IPS-18c (cell line): ENCODE results near the gene STAT4.

Experiments used
- H3K4me3 ChIP-seq: 2 replicates; pipeline ENCODE4 v1.7.0; 2013; ENCODE audit warnings: low read depth, mild to moderate bottlenecking, low read length, moderate library complexity; ENCODE audit not compliant: insufficient read depth
- H3K9me3 ChIP-seq: one replicate; pipeline ENCODE4 v1.6.1; 2013; ENCODE audit warnings: mild to moderate bottlenecking, low read length, moderate library complexity; ENCODE audit not compliant: control insufficient read depth, insufficient read depth

STAT4 gene

DNA sequence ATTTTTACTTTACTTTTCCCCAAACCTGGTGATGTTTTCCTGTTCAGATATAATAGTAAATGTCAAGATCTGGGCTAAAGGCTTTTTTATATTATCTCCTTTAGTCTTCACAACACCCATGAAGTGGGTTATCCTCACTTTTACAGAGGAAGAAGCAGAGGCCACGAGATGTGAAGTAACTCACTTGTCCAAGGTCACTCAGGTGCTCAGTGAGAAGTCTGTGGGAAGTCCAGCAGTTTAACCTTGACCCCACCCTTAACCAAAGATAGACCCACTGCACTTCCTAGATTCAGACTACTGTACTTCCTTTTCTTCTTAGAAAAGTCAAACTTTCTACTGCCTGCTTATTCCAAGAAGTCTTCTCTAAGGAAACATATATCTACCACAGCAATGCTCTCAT is 80.5 kb downstream of the STAT4 start:
- Histone ChIP-seq H3K4me3 (no peak overlapping the region), H3K9me3 (no peaks in the 10 kb centered on the region)

DNA sequence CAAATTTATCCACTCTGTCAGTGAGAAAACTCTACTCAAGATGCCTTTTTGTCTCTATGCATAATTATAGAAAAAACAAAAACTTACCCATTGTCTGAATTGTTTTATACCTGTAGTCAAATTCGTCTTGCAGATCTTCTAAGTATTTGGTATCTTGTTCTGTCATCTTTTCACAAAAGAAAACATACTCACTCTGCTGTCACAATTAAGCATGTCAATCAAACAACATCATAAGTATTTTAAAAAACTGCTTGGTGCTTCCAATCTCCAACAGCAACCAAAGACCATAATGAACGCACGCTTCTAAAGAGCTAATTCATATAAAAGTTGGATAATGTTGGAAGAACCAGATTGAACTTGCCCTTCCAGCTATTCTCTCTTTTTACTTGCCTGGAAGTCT is 81.2 kb downstream of the STAT4 start:
- no peaks in the 10 kb centered on the region for H3K9me3 ChIP-seq
- H3K4me3 ChIP-seq, result no peak overlapping the region

GRCh38 chr2:191066919-191067233 is 83.9 kb downstream of the STAT4 start:
- H3K9me3 ChIP-seq, result no peaks in the 10 kb centered on the region

DNA sequence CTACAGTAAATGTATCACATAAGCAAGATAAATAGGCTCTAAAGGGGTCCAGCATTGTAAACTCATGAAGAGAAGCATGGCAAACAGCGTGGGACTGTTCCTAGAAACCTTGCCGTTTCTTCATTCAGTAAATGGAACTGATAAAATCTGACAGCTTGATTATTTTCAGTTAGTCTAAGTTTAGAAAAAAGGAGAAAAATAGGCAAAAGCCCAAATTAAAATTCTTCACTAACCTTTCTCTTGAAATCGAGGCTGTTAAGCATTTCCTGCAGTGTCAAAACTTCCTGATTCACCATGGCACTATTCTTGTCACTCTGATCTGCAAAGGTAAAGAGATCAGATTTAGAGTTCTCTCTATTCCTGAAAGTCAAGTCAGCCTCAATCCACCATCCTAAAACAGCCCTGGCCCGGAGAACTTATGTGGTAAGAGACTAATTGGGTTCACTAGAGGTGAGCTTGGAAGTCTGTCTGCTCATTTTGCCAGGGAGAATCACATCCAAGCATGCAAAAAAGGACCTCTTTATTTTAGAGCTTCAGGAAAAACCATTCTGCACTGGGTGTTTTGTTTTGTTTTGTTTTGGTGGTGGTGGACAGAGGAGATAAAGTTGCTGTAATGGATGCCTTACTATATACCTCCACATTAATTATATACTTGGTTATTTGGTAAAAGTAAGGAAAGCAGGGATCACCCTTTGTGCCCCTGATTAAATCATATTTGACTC is 84.4 kb downstream of the STAT4 start:
- Histone ChIP-seq H3K4me3 (no peak overlapping the region), H3K9me3 (no peaks in the 10 kb centered on the region)

More at GRCh38 chr2:191066919-191067233, 83.9 kb downstream of the STAT4 start:
- no peak overlapping the region for H3K4me3 ChIP-seq

- Histone ChIP-seq H3K4me3 (no peak overlapping the region), H3K9me3 (no peaks in the 10 kb centered on the region)
These were observed 85.0 kb downstream of the STAT4 start for GRCh38 chr2:191065785-191066184.

GRCh38 chr2:191064590-191064989 is 86.2 kb downstream of the STAT4 start:
- Histone ChIP-seq H3K4me3 (no peak overlapping the region), H3K9me3 (no peaks in the 10 kb centered on the region)

- H3K4me3 ChIP-seq, result no peak overlapping the region
- H3K9me3 ChIP-seq, result no peaks in the 10 kb centered on the region
These were observed 87.2 kb downstream of the STAT4 start for GRCh38 chr2:191063584-191063983.

DNA sequence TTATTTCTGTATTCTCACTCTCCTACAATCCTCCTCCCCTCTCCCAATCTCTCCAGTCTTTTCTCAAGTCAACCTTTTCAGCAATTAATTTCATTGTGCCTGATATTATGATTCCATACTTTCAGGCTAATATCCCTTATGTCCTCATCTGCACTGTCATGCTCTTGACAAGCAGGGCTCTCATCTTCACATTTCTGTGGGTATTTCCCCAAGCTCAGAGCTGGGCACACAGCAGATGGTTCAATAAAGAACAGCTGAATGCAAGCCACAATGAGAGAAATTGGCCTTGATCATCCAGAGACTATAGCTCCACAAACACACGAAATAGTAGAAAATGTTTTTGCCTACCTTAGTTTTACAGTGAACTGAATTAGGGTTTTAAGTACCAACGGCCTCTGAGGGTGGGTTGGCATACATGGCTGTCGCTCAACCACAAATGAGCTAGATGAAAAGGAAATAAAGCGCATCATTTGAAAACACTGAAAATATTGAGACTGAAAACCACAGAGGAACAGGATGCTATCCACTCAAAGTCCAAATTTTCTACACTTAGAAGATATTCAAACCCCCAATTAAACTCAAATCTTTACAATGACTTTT is 89.3 kb downstream of the STAT4 start:
- Histone ChIP-seq H3K9me3 (no peaks in the 10 kb centered on the region), H3K4me3 (no peak overlapping the region)

GRCh38 chr2:191059308-191059707 is 91.5 kb downstream of the STAT4 start:
- H3K4me3 ChIP-seq, result no peak overlapping the region
- no peaks in the 10 kb centered on the region for H3K9me3 ChIP-seq

DNA sequence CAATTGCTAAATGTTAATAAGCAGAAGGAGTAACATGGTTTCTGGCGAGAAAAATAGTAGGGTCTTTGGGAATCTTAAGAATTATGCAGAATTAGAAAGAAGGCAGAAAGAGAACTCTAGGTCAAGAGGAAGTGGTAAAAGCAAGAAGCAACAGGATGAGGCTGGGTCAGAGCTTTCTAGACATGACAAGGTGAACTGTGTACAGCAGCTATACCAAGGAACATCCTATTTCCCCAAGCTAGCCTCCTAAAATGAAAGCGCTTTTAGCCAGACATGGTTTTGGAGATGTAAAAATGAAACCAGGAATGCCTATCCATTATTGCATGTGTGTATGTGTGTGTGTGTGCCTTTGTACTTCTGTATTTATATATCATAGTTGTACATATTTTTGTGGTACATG is 94.6 kb downstream of the STAT4 start:
- H3K4me3 ChIP-seq, result no peak overlapping the region
- no peaks in the 10 kb centered on the region for H3K9me3 ChIP-seq

DNA sequence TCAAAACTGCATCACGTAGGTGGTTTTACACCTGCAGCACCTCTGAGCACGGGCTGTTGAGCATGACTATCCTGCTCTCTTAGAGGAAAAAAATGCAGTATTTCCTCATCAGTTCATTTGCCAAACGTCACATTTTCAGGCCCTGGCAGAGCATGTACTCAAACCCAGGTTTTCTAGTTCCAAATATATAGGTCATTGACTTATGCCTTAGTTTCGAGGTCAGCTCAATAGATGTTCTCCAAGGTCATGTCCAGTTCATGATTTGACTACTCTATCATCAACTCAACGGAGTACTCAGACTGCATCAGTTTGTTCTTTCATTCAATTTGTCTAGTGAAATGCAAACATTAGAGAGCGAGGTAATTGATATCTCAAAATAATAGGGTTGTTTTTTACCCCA is 97.5 kb downstream of the STAT4 start:
- H3K9me3 ChIP-seq, result no peaks in the 10 kb centered on the region
- H3K4me3 ChIP-seq, result no peak overlapping the region

DNA sequence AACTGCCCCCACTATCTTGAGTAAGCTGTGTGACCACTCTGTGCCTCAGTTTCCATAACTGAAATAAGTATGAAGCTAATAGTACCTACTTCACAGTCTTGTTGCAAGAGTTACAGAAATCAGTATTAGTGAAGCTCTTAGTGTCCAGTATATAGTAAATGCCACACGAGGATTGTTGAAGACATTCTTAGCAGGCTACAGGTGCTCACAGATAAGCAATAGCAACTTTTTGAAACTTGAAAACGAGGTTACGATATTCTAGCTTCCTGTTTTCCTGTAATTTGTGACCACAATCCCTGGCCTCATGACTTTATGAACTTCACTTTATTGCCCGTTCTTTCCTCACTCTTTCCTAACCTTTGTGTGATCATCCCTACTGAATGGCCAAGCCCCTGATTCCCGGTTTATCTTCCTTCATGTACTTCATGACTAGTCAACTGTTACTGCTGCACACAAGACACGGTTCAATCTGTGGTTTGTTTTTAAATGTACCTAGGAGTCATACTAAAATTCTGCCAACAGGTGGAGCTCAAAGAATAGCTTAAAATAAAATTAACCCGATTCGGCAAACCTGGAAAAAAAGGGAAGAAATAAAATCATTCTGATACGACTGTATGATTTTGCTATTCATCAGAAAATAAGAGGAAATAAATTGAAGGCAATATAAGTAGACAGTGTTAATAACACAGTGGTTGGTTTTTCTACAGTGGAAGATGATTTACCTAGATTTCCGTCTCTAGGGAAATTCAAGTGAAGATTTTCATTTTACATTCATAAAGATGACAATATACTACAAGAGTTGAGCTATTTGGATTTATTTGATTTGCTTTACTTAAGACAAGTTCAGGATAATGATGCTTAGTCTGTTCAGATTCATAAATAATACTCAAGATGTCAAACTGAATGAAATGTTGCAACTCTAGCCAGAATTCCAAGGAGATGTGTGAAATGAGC is 98.7 kb downstream of the STAT4 start:
- H3K9me3 ChIP-seq, result no peaks in the 10 kb centered on the region
- no peak overlapping the region for H3K4me3 ChIP-seq

DNA sequence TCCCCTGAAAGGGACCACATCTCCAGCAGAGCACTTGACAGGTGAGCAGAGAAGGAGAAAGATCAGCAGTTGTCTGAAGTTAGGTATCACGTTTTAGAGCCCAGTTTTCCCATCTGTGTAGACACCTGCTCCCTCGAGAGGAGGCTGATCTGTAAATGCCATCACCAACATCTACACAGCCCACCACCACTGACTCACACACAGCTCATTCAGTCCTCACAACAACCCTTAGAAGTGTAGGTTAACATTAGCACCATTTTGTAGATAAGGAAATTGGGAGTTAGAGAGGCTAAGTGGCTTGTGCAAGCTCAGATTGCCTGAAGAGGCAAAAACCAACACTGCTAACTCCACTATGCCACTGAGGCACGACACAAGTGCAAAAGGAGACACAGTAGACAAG is 99.6 kb downstream of the STAT4 start:
- Histone ChIP-seq H3K9me3 (no peaks in the 10 kb centered on the region), H3K4me3 (no peak overlapping the region)

- H3K4me3 ChIP-seq, result no peak overlapping the region
- no peaks in the 10 kb centered on the region for H3K9me3 ChIP-seq
These were observed 100.2 kb downstream of the STAT4 start for GRCh38 chr2:191050640-191050987.

GRCh38 chr2:191049728-191050639 is 100.8 kb downstream of the STAT4 start:
- H3K4me3 ChIP-seq, result no peak overlapping the region
- no peaks in the 10 kb centered on the region for H3K9me3 ChIP-seq

DNA sequence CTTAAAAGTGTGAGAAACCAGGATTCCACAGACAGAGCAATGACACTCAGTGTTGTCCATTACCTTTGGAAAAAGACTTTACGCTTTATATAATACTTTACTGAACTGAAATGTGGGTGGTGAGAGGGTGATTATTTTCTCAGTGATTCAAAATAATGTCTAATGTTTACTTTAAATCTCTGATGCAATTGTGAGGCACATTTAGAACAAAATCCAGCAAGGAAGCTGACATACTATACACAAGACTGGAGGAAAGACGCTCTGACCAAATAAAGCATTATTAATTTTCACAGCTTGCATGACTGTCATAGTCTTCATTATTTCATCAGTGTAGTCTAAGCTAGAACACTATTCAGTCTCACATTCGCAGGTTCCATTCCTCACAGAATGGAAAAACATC is 102.7 kb downstream of the STAT4 start:
- H3K4me3 ChIP-seq, result no peak overlapping the region
- no peaks in the 10 kb centered on the region for H3K9me3 ChIP-seq

DNA sequence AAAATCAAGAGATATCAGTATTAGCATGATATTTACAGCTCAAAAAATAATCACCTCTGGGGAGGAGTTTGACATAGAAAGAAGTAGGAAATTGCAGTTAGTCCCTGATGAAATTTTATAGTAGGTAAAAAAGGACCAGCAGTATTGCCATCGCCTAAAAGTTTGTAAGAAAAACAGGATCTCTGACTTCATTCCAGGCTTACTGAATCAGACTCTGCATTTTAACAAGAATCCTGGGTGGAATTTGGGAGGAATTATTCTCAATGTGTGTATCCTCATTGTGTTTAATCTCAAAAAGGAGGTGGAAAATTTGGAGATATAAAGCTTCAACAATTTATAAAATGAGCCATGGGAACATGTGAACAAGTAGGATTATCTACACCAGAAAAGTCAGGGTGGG is 105.7 kb downstream of the STAT4 start:
- H3K9me3 ChIP-seq, result no peaks in the 10 kb centered on the region

More for the DNA sequence above, 105.7 kb downstream of the STAT4 start:
- H3K4me3 ChIP-seq, result no peak overlapping the region
